Measurements from ENCODE around the gene TEX14. TPM values are rescaled to one million over a fixed set of nuclear protein-coding genes. Genes with fewer than 3 reads are reported as not detected.
"Not testable (repeated sequence)": the region's sequence is repeated elsewhere in the genome, so short reads cannot be mapped to it uniquely, and the experiment has no call there.

Gene TEX14
- total and polyA plus RNA-seq, 2 donors: 0.09 to 0.11 TPM

- not testable (repeated sequence) for H3K36me3 ChIP-seq (ENCODE audit: insufficient read depth); H3K4me3 ChIP-seq (ENCODE audit: low read depth, low read length); DNase-seq (ENCODE audit: extremely low spot score); H3K4me1 ChIP-seq (ENCODE audit: insufficient read depth)
- WGBS: 55% methylated on average over 10 of the region's 10 CpGs
- peak overlapping the region; percentile 64 for H3K27ac ChIP-seq (ENCODE audit: low read depth)
Measured at GRCh38 chr17:58657962-58658803, 33.7 kb downstream of the TEX14 start.

DNA sequence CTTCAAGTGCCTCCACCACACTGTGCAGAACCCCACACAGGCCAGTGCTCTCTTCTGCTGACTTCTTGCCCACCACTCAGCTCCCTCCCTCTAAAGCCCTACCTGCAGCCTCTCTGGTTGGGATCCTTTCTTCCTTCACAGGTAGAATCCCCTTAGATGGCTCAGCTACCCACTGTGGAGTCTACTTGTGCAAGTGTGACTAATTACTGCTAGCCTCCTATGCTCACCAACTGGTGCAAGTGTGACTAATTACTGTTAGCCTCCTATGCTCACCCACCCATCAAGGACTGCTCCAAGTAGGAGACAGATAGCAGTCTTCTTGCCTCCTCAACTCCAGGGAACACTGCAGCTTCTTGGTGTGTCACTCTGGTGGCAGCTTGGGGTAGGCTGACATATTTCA lies 43.6 kb downstream of the TEX14 start:
- Histone ChIP-seq H3K27ac (ENCODE audit: low read depth) (no peak overlapping the region), H3K36me3 (ENCODE audit: insufficient read depth) (no peaks in the 10 kb centered on the region), H3K4me1 (ENCODE audit: insufficient read depth) (no peaks in the 10 kb centered on the region), H3K4me3 (ENCODE audit: low read depth, low read length) (no peak overlapping the region)
- no peak for DNase-seq (ENCODE audit: extremely low spot score)

- no peak overlapping the region for H3K4me3 ChIP-seq (ENCODE audit: low read depth, low read length)
- no peak overlapping the region for H3K27ac ChIP-seq (ENCODE audit: low read depth)
- no peaks in the 10 kb centered on the region for H3K4me1 ChIP-seq (ENCODE audit: insufficient read depth)
- no peaks in the 10 kb centered on the region for H3K36me3 ChIP-seq (ENCODE audit: insufficient read depth)
- no peak for DNase-seq (ENCODE audit: extremely low spot score)
- WGBS: 37% methylated on average over 2 of the region's 2 CpGs
Measured at GRCh38 chr17:58643147-58643546, 48.7 kb downstream of the TEX14 start.

- DNase-seq (ENCODE audit: extremely low spot score): no peak
- H3K27ac ChIP-seq (ENCODE audit: low read depth): no peak overlapping the region
- no peaks in the 10 kb centered on the region for H3K4me1 ChIP-seq (ENCODE audit: insufficient read depth)
- no peaks in the 10 kb centered on the region for H3K36me3 ChIP-seq (ENCODE audit: insufficient read depth)
- 72% methylated on average over 1 of the region's 1 CpG for WGBS
- H3K4me3 ChIP-seq (ENCODE audit: low read depth, low read length): no peak overlapping the region
Measured at GRCh38 chr17:58641887-58642311, 49.9 kb downstream of the TEX14 start.

- no peaks in the 10 kb centered on the region for H3K4me1 ChIP-seq (ENCODE audit: insufficient read depth)
- H3K27ac ChIP-seq (ENCODE audit: low read depth): no peak overlapping the region
- no peak overlapping the region for H3K4me3 ChIP-seq (ENCODE audit: low read depth, low read length)
- DNase-seq (ENCODE audit: extremely low spot score): no peak
- 73% methylated on average over 4 of the region's 4 CpGs for WGBS
- no peaks in the 10 kb centered on the region for H3K36me3 ChIP-seq (ENCODE audit: insufficient read depth)
Measured at GRCh38 chr17:58640202-58640601, 51.6 kb downstream of the TEX14 start.

GRCh38 chr17:58639681-58640080 lies 52.2 kb downstream of the TEX14 start:
- DNase-seq (ENCODE audit: extremely low spot score): no peak
- Histone ChIP-seq H3K27ac (ENCODE audit: low read depth) (no peak overlapping the region), H3K4me3 (ENCODE audit: low read depth, low read length) (no peak overlapping the region), H3K36me3 (ENCODE audit: insufficient read depth) (no peaks in the 10 kb centered on the region), H3K4me1 (ENCODE audit: insufficient read depth) (no peaks in the 10 kb centered on the region)
- 86% methylated on average over 6 of the region's 6 CpGs for WGBS

GRCh38 chr17:58637011-58637570 lies 54.8 kb downstream of the TEX14 start:
- no peak overlapping the region for H3K27ac ChIP-seq (ENCODE audit: low read depth)
- H3K36me3 ChIP-seq (ENCODE audit: insufficient read depth): no peaks in the 10 kb centered on the region
- 71% methylated on average over 12 of the region's 12 CpGs for WGBS
- no peak overlapping the region for H3K4me3 ChIP-seq (ENCODE audit: low read depth, low read length)
- DNase-seq (ENCODE audit: extremely low spot score): no peak
- H3K4me1 ChIP-seq (ENCODE audit: insufficient read depth): no peaks in the 10 kb centered on the region

GRCh38 chr17:58632324-58633314 lies 59.2 kb downstream of the TEX14 start:
- no peak for DNase-seq (ENCODE audit: extremely low spot score)
- WGBS: 63% methylated on average over 20 of the region's 20 CpGs
- Histone ChIP-seq H3K27ac (ENCODE audit: low read depth) (peak overlapping the region; percentile 66), H3K4me3 (ENCODE audit: low read depth, low read length) (peak overlapping the region; percentile 23), H3K36me3 (ENCODE audit: insufficient read depth) (no peaks in the 10 kb centered on the region), H3K4me1 (ENCODE audit: insufficient read depth) (no peaks in the 10 kb centered on the region)

- peak; percentile 99 for DNase-seq (ENCODE audit: extremely low spot score)
- H3K4me1 ChIP-seq (ENCODE audit: insufficient read depth): no peaks in the 10 kb centered on the region
- H3K27ac ChIP-seq (ENCODE audit: low read depth): peak overlapping the region; percentile 66
- H3K36me3 ChIP-seq (ENCODE audit: insufficient read depth): no peaks in the 10 kb centered on the region
- peak overlapping the region; percentile 23 for H3K4me3 ChIP-seq (ENCODE audit: low read depth, low read length)
- WGBS: 1% methylated on average over 30 of the region's 30 CpGs
Measured at GRCh38 chr17:58631523-58632323, 60.1 kb downstream of the TEX14 start.

GRCh38 chr17:58630883-58631522 lies 60.8 kb downstream of the TEX14 start:
- WGBS: 24% methylated on average over 10 of the region's 10 CpGs
- H3K4me3 ChIP-seq (ENCODE audit: low read depth, low read length): no peak overlapping the region
- DNase-seq (ENCODE audit: extremely low spot score): no peak

GRCh38 chr17:58626905-58627304 lies 64.9 kb downstream of the TEX14 start:
- WGBS: 81% methylated on average over 1 of the region's 1 CpG

More at GRCh38 chr17:58630883-58631522, 60.8 kb downstream of the TEX14 start:
- Histone ChIP-seq H3K36me3 (ENCODE audit: insufficient read depth) (no peaks in the 10 kb centered on the region), H3K4me1 (ENCODE audit: insufficient read depth) (no peaks in the 10 kb centered on the region), H3K27ac (ENCODE audit: low read depth) (peak overlapping the region; percentile 3)

GRCh38 chr17:58624751-58625150 lies 67.1 kb downstream of the TEX14 start:
- 46% methylated on average over 1 of the region's 1 CpG for WGBS

More at GRCh38 chr17:58626905-58627304, 64.9 kb downstream of the TEX14 start:
- H3K4me1 ChIP-seq (ENCODE audit: insufficient read depth): no peaks in the 10 kb centered on the region
- DNase-seq (ENCODE audit: extremely low spot score): no peak
- H3K27ac ChIP-seq (ENCODE audit: low read depth): no peak overlapping the region
- H3K36me3 ChIP-seq (ENCODE audit: insufficient read depth): no peaks in the 10 kb centered on the region
- no peak overlapping the region for H3K4me3 ChIP-seq (ENCODE audit: low read depth, low read length)

More at GRCh38 chr17:58624751-58625150, 67.1 kb downstream of the TEX14 start:
- DNase-seq (ENCODE audit: extremely low spot score): no peak
- no peak overlapping the region for H3K4me3 ChIP-seq (ENCODE audit: low read depth, low read length)
- H3K36me3 ChIP-seq (ENCODE audit: insufficient read depth): no peaks in the 10 kb centered on the region
- H3K4me1 ChIP-seq (ENCODE audit: insufficient read depth): no peaks in the 10 kb centered on the region
- H3K27ac ChIP-seq (ENCODE audit: low read depth): no peak overlapping the region
